ENCODE measurements around the gene NMU. TPM values are rescaled to one million over a fixed set of nuclear protein-coding genes. Genes with fewer than 3 reads are reported as not detected.

Gene NMU
- total RNA-seq, 1 experiment from 2014 or later, result not detected

DNA sequence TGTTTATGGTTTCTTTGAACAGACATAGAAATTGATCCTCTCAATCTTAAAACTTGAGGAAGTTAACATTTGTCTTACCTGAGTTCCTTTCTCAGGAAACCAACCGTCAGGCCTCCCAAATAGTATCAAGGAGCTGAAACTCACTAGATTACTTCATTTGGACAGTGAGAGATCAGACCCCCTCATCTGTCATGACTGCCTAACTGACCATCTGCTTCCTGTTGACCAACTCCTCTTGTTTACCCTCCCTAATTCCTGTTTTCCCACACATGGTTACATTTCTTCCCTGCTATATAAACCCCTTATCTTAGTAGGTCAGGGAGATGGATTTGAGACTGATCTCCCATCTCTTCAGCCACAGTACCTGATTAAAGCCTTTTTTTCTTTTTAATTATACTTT lies 46.2 kb upstream of the NMU start:
- no peaks in the 10 kb centered on the region for H3K4me1 ChIP-seq
- no peaks in the 10 kb centered on the region for H3K9me3 ChIP-seq
- POLR2A ChIA-PET, result no interaction called here
- no TSS peak for BruUV-seq (replicated peaks)
- no peak overlapping the region for H3K27ac Mint-ChIP-seq (ENCODE audit: unreplicated experiment)
- no peaks in the 10 kb centered on the region for H3K9me3 Mint-ChIP-seq (ENCODE audit: unreplicated experiment)
- H3K27me3 ChIP-seq (replicated peaks; ENCODE audit: control insufficient read depth, insufficient read depth, low read length), result no peaks in the 10 kb centered on the region
- no peak overlapping the region for H3K4me3 Mint-ChIP-seq (ENCODE audit: unreplicated experiment)
- intact Hi-C loops (cut with micrococcal nuclease; ENCODE audit: unreplicated experiment), result no loop called here
- TF ChIP-seq, protein P1, sequence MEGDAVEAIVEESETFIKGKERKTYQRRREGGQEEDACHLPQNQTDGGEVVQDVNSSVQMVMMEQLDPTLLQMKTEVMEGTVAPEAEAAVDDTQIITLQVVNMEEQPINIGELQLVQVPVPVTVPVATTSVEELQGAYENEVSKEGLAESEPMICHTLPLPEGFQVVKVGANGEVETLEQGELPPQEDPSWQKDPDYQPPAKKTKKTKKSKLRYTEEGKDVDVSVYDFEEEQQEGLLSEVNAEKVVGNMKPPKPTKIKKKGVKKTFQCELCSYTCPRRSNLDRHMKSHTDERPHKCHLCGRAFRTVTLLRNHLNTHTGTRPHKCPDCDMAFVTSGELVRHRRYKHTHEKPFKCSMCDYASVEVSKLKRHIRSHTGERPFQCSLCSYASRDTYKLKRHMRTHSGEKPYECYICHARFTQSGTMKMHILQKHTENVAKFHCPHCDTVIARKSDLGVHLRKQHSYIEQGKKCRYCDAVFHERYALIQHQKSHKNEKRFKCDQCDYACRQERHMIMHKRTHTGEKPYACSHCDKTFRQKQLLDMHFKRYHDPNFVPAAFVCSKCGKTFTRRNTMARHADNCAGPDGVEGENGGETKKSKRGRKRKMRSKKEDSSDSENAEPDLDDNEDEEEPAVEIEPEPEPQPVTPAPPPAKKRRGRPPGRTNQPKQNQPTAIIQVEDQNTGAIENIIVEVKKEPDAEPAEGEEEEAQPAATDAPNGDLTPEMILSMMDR (IDR thresholded peaks at IDR 0.05; ENCODE audit: insufficient read depth in 1 of 2, low read depth in 1 of 2, low read length in 1 of 2, severe bottlenecking in 1 of 2, unreplicated experiment in 1 of 2), result no peak
- H3K27me3 Mint-ChIP-seq (ENCODE audit: insufficient read depth, unreplicated experiment), result peaks cover 5% of the 10 kb centered on the region
- DNase-seq, result no peak
- no peaks in the 10 kb centered on the region for H3K4me1 Mint-ChIP-seq (ENCODE audit: low read depth, unreplicated experiment)
- no peak overlapping the region for H3K4me3 ChIP-seq (ENCODE audit: low read depth, low read length)
- no peaks in the 10 kb centered on the region for H3K36me3 ChIP-seq (ENCODE audit: control insufficient read depth, insufficient read depth, low read length)
- CTCF ChIA-PET, result no interaction called here
- H3K36me3 Mint-ChIP-seq (ENCODE audit: insufficient read depth, unreplicated experiment), result no peaks in the 10 kb centered on the region

DNA sequence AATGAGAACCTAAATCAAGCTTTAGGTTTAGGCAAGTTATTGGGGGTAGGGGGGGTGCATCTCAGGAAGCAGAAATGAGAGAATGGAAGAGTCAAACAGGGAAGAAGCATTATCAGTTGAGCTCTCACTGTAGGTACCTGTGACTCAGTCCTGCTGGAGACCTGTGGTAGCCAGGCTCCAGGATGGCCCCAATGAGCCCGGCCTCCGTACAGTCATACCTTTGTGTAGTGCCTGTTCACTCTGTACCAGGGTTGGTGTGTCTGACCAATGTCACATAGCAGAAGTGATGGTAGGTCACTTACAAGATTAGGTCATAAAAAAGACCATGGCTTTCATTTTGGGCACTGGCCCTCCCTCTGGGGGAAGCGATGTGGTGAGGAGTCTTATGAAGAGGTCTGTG lies 45.3 kb upstream of the NMU start:
- no peaks in the 10 kb centered on the region for H3K4me1 ChIP-seq
- H3K4me3 ChIP-seq (ENCODE audit: low read depth, low read length), result no peak overlapping the region
- Mint-ChIP-seq H3K4me1 (ENCODE audit: low read depth, unreplicated experiment) (no peaks in the 10 kb centered on the region), H3K9me3 (ENCODE audit: unreplicated experiment) (no peaks in the 10 kb centered on the region), H3K4me3 (ENCODE audit: unreplicated experiment) (no peak overlapping the region), H3K27me3 (ENCODE audit: insufficient read depth, unreplicated experiment) (peaks cover 5% of the 10 kb centered on the region), H3K36me3 (ENCODE audit: insufficient read depth, unreplicated experiment) (no peaks in the 10 kb centered on the region), H3K27ac (ENCODE audit: unreplicated experiment) (no peak overlapping the region)
- BruUV-seq (replicated peaks), result no TSS peak
- TF ChIP-seq, protein P1 (IDR thresholded peaks at IDR 0.05; ENCODE audit: insufficient read depth in 1 of 2, low read depth in 1 of 2, low read length in 1 of 2, severe bottlenecking in 1 of 2, unreplicated experiment in 1 of 2), result no peak
- no peaks in the 10 kb centered on the region for H3K27me3 ChIP-seq (replicated peaks; ENCODE audit: control insufficient read depth, insufficient read depth, low read length)
- no peaks in the 10 kb centered on the region for H3K36me3 ChIP-seq (ENCODE audit: control insufficient read depth, insufficient read depth, low read length)
- ChIA-PET POLR2A (no interaction called here), CTCF (no interaction called here)
- H3K9me3 ChIP-seq, result no peaks in the 10 kb centered on the region
- intact Hi-C loops (cut with micrococcal nuclease; ENCODE audit: unreplicated experiment), result no loop called here
- no peak for DNase-seq

DNA sequence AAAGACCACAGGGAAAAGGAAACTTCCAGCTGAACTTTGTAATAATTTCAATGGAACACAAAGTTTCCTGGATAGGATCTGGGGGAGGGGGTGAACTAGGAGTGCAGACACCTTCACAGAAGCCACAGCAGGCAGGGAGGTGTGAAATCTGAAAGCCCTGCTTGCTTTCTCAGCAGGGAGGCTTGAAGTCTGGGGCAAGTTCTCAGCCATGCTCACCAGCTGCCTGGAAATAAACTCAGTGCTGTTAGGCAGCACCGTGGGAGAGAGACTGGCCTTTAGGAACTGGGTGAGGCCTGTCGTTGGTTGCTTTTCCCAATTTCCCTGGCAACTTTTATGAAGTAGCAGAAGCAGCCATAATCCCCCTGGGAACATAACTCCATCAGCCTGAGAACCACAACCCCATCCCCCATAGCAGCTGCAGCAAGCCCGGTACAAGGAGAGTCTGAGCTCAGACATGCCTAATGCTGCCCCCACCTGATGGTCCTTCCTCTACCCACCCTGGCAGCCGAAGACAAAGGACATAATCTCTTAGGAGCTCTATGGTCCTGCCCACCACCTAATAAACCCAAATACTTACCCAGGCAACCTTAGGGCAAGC lies 39.2 kb upstream of the NMU start:
- POLR2A ChIA-PET, result no interaction called here
- H3K36me3 ChIP-seq (ENCODE audit: control insufficient read depth, insufficient read depth, low read length), result no peaks in the 10 kb centered on the region
- H3K9me3 Mint-ChIP-seq (ENCODE audit: unreplicated experiment), result no peaks in the 10 kb centered on the region
- TF ChIP-seq, protein P1 (IDR thresholded peaks at IDR 0.05; ENCODE audit: insufficient read depth in 1 of 2, low read depth in 1 of 2, low read length in 1 of 2, severe bottlenecking in 1 of 2, unreplicated experiment in 1 of 2), result no peak
- intact Hi-C loops (cut with micrococcal nuclease; ENCODE audit: unreplicated experiment), result no loop called here
- no peaks in the 10 kb centered on the region for H3K9me3 ChIP-seq
- no peak overlapping the region for H3K4me3 Mint-ChIP-seq (ENCODE audit: unreplicated experiment)
- peaks cover 5% of the 10 kb centered on the region for H3K27me3 Mint-ChIP-seq (ENCODE audit: insufficient read depth, unreplicated experiment)
- H3K4me1 Mint-ChIP-seq (ENCODE audit: low read depth, unreplicated experiment), result no peaks in the 10 kb centered on the region
- H3K4me3 ChIP-seq (ENCODE audit: low read depth, low read length), result no peak overlapping the region
- CTCF ChIA-PET, result no interaction called here
- no peak for DNase-seq
- H3K27ac Mint-ChIP-seq (ENCODE audit: unreplicated experiment), result no peak overlapping the region
- no peaks in the 10 kb centered on the region for H3K27me3 ChIP-seq (replicated peaks; ENCODE audit: control insufficient read depth, insufficient read depth, low read length)
- no peaks in the 10 kb centered on the region for H3K4me1 ChIP-seq
- no peaks in the 10 kb centered on the region for H3K36me3 Mint-ChIP-seq (ENCODE audit: insufficient read depth, unreplicated experiment)
- no TSS peak for BruUV-seq (replicated peaks)
